ENCODE data around the gene NFE2L2. TPM values are rescaled to one million over a fixed set of nuclear protein-coding genes. Genes with fewer than 3 reads are reported as not detected.

NFE2L2 gene
- total and polyA plus RNA-seq, 9 of the 15 experiments (the other 6 are each of a cell fraction or from before 2014, with no cell fraction given), result 29.3 to 120 (median 59.3) TPM

GRCh38 chr2:177254433-177255226, 9.9 kb downstream of the NFE2L2 start (continued):
- TF ChIP-seq E2F8 (IDR thresholded peaks at IDR 0.05; ENCODE audit: low read depth, partially characterized antibody) (peak; percentile 34), SIN3A (IDR thresholded peaks at IDR 0.05; ENCODE audit: borderline replicate concordance in 2 of 2, control insufficient read depth in 1 of 2, low read depth in 2 of 2, low read length in 2 of 2) (no peak), NR2F6 (CRISPR knock-in tag; IDR thresholded peaks at IDR 0.05) (no peak), MTA2 (IDR thresholded peaks at IDR 0.05; ENCODE audit: low read depth) (peak; percentile 29; the same call in 1 of the 2 replicates), POLR3G (IDR thresholded peaks at IDR 0.05; ENCODE audit: extremely low read depth, insufficient read length, insufficient replicate concordance) (no peak), HOXB6 (CRISPR knock-in tag; IDR thresholded peaks at IDR 0.05; ENCODE audit: borderline replicate concordance) (0 out of 2 replicates have a peak, but pooled peaks have one; percentile 47), CHCHD3 (CRISPR knock-in tag; IDR thresholded peaks at IDR 0.05) (no peak), HES1 (IDR thresholded peaks at IDR 0.05; ENCODE audit: low read depth) (no peak), DPF2 (IDR thresholded peaks at IDR 0.05) (no peak; the same call in 1 of the 2 replicates), ADNP (tag; IDR thresholded peaks at IDR 0.05) (no peak), FOXK1 (CRISPR knock-in tag; IDR thresholded peaks at IDR 0.05; ENCODE audit: borderline replicate concordance) (no peak), ZBTB17 (CRISPR knock-in tag; IDR thresholded peaks at IDR 0.05) (no peak), SOX6 (IDR thresholded peaks at IDR 0.05) (peak; percentile 68), VEZF1 (CRISPR knock-in tag; IDR thresholded peaks at IDR 0.05) (no peak; the same call in 1 of the 2 replicates), SNIP1 (IDR thresholded peaks at IDR 0.05; ENCODE audit: low read depth) (no peak), ZNF589 (CRISPR knock-in tag; IDR thresholded peaks at IDR 0.05; ENCODE audit: low read depth) (no peak), ATF7 (IDR thresholded peaks at IDR 0.05) (peak; percentile 57; the same call in 1 of the 2 replicates), ETV5 (CRISPR knock-in tag; IDR thresholded peaks at IDR 0.05; ENCODE audit: low read depth) (no peak), GMEB1 (CRISPR knock-in tag; IDR thresholded peaks at IDR 0.05) (no peak), ZBED1 (IDR thresholded peaks at IDR 0.05) (no peak), PRPF4 (IDR thresholded peaks at IDR 0.05; ENCODE audit: insufficient read depth, low read depth, low read length, poor library complexity, severe bottlenecking) (no peak), TRIM28 (IDR thresholded peaks at IDR 0.05) (no peak), ZNF75A (CRISPR knock-in tag; IDR thresholded peaks at IDR 0.05) (no peak), ZNF830 (CRISPR knock-in tag; IDR thresholded peaks at IDR 0.05) (no peak)

Data from K562 (cell line).